Muscle of leg (tissue), 16 donors: ENCODE results near the gene RCOR2. TPM values are rescaled to one million over a fixed set of nuclear protein-coding genes. Genes with fewer than 3 reads are reported as not detected.
"Not testable (repeated sequence)": the region's sequence is repeated elsewhere in the genome, so short reads cannot be mapped to it uniquely, and the experiment has no call there.

ENCODE experiments used
- DNase-seq: peaks from one replicate; pipeline ENCODE4 v3.0.0; 2013
- H3K27ac ChIP-seq: one replicate; pipeline ENCODE4 v1.5.1; 2013; ENCODE audit warnings: mild to moderate bottlenecking, low read length, control low read depth
- H3K27me3 ChIP-seq: one replicate; pipeline ENCODE4 v1.6.1; 2013; ENCODE audit warnings: low read length; ENCODE audit not compliant: control insufficient read depth, insufficient read depth
- H3K36me3 ChIP-seq: one replicate; pipeline ENCODE4 v1.6.1; 2013; ENCODE audit warnings: low read length; ENCODE audit not compliant: control insufficient read depth, insufficient read depth
- H3K4me1 ChIP-seq: one replicate; pipeline ENCODE4 v1.6.1; 2013; ENCODE audit warnings: low read length; ENCODE audit not compliant: control insufficient read depth, insufficient read depth
- H3K4me3 ChIP-seq: one replicate; pipeline ENCODE4 v1.5.1; 2013; ENCODE audit warnings: low read length, control low read depth
- H3K9me3 ChIP-seq: replicated peaks from 2 replicates; pipeline ENCODE4 v1.6.1; 2013; ENCODE audit warnings: low read depth, low read length; ENCODE audit not compliant: control insufficient read depth
- WGBS: methylation state at CpG from one replicate; pipeline ENCODE4 v1.1.5; 2013; ENCODE audit warnings: missing lambda C conversion rate; ENCODE audit not compliant: insufficient coverage; 5-methylcytosine and 5-hydroxymethylcytosine counted together
- long read RNA-seq, 11 donors: transcript quantifications; one replicate each; lab custom pipeline, GENCODE V29; 2026
- polyA plus RNA-seq, 8 donors: library from polyadenylated mRNA; unstranded; fragments of 120-200 nt; gene quantifications; one replicate each; pipeline versions ENCODE4 v1.2.1 to v1.2.3, GENCODE V29; 2013; ENCODE audit warnings: inconsistent platforms in 1 of 8, low replicate concordance in 1 of 8; ENCODE audit not compliant: insufficient read length in 8 of 8, insufficient read depth in 1 of 8
- total RNA-seq: library from RNA; stranded (reverse); fragments of 120-200 nt; gene quantifications from one replicate; pipeline ENCODE4 v1.2.4, GENCODE V29; 2013

The RCOR2 gene
- total RNA-seq (11.0 TPM), polyA plus RNA-seq (10 to 100 TPM; 11.2 to 16.8 (median 14.6) TPM)
- long read RNA-seq, donor 1, partial matches to known transcripts: 0 of 1 reads
- long read RNA-seq, donor 1, other reads (novel, unspliced or antisense): 0 of 1 reads
- long read RNA-seq, donor 2: 0 reads
- long read RNA-seq, donor 3, partial matches to known transcripts: 793 of 795 reads
- long read RNA-seq, donor 3, other reads (novel, unspliced or antisense): 0 of 795 reads
- long read RNA-seq, donor 4, partial matches to known transcripts: 0 of 1 reads
- long read RNA-seq, donor 4, other reads (novel, unspliced or antisense): 0 of 1 reads
- long read RNA-seq, donor 5, transcript RCOR2-201 (12 exons, 2,604 nt): major isoform, 5 of 1,596 reads
- long read RNA-seq, donor 5, partial matches to known transcripts: 1,591 of 1,596 reads
- long read RNA-seq, donor 5, other reads (novel, unspliced or antisense): 0 of 1,596 reads
- long read RNA-seq, donor 6, partial matches to known transcripts: 1,700 of 1,701 reads
- long read RNA-seq, donor 6, other reads (novel, unspliced or antisense): 0 of 1,701 reads
- long read RNA-seq, donor 7, partial matches to known transcripts: 1,223 of 1,226 reads
- long read RNA-seq, donor 7, other reads (novel, unspliced or antisense): 0 of 1,226 reads
- long read RNA-seq, donor 8: 0 reads
- long read RNA-seq, donor 9, partial matches to known transcripts: 1,007 of 1,010 reads
- long read RNA-seq, donor 9, other reads (novel, unspliced or antisense): 0 of 1,010 reads
- long read RNA-seq, donor 10, partial matches to known transcripts: 1,356 of 1,358 reads
- long read RNA-seq, donor 10, other reads (novel, unspliced or antisense): 0 of 1,358 reads
- long read RNA-seq, donor 11, partial matches to known transcripts: 951 of 954 reads
- long read RNA-seq, donor 11, other reads (novel, unspliced or antisense): 0 of 954 reads

- Histone ChIP-seq H3K27ac (peak within 1 kb of the TSS; percentile 87), H3K4me1 (peaks cover 64% of the 10 kb centered on the region), H3K4me3 (peak within 1 kb of the TSS; percentile 69), H3K36me3 (peaks cover 20% of the 10 kb centered on the region), H3K9me3 (no peaks in the 10 kb centered on the region), H3K27me3 (no peaks in the 10 kb centered on the region)
- WGBS: 0% methylated on average over 65 of the region's 85 CpGs
- peak; percentile 95 for DNase-seq
Observed at GRCh38 chr11:63916837-63917691, at the start of gene RCOR2. RCOR2 (minus strand) TSS chr11:63917164; CDS start chr11:63916456, 708 bp downstream.

- Histone ChIP-seq H3K27me3 (no peaks in the 10 kb centered on the region), H3K4me3 (no peak overlapping the region), H3K36me3 (no peaks in the 10 kb centered on the region), H3K9me3 (no peaks in the 10 kb centered on the region), H3K27ac (no peak overlapping the region), H3K4me1 (peaks cover 14% of the 10 kb centered on the region)
- DNase-seq: no peak
- WGBS: 80% methylated on average over 1 of the region's 1 CpG
Observed at GRCh38 chr11:63966444-63966843, 49.5 kb upstream of the RCOR2 start.

- H3K4me3 ChIP-seq, H3K27ac ChIP-seq, H3K36me3 ChIP-seq, H3K27me3 ChIP-seq, DNase-seq, H3K9me3 ChIP-seq: not testable (repeated sequence)
- WGBS: no CpG with 5 or more reads among the region's 4 CpGs
- H3K4me1 ChIP-seq: peaks cover 24% of the 10 kb centered on the region
Observed at GRCh38 chr11:63963895-63964294, 46.9 kb upstream of the RCOR2 start.

- 18% methylated on average over 15 of the region's 19 CpGs for WGBS
- Histone ChIP-seq H3K9me3 (no peaks in the 10 kb centered on the region), H3K36me3 (peaks cover 10% of the 10 kb centered on the region), H3K27ac (peak overlapping the region; percentile 86), H3K27me3 (no peaks in the 10 kb centered on the region), H3K4me1 (peaks cover 24% of the 10 kb centered on the region), H3K4me3 (no peak overlapping the region)
- peak; percentile 96 for DNase-seq
Observed at GRCh38 chr11:63961608-63962412, 44.8 kb upstream of the RCOR2 start.

GRCh38 chr11:63958008-63958407 is 41.0 kb upstream of the RCOR2 start:
- H3K4me1 ChIP-seq: peaks cover 24% of the 10 kb centered on the region
- H3K27ac ChIP-seq: no peak overlapping the region
- 79% methylated on average over 2 of the region's 5 CpGs for WGBS
- peaks cover 43% of the 10 kb centered on the region for H3K36me3 ChIP-seq
- no peak for DNase-seq
- no peaks in the 10 kb centered on the region for H3K9me3 ChIP-seq
- no peaks in the 10 kb centered on the region for H3K27me3 ChIP-seq
- H3K4me3 ChIP-seq: no peak overlapping the region

GRCh38 chr11:63952570-63952969 is 35.6 kb upstream of the RCOR2 start:
- H3K27ac ChIP-seq: no peak overlapping the region
- no peaks in the 10 kb centered on the region for H3K4me1 ChIP-seq
- H3K36me3 ChIP-seq: peaks cover 65% of the 10 kb centered on the region
- H3K27me3 ChIP-seq: no peaks in the 10 kb centered on the region
- H3K9me3 ChIP-seq: no peaks in the 10 kb centered on the region
- no peak overlapping the region for H3K4me3 ChIP-seq
- WGBS: no CpG with 5 or more reads among the region's 4 CpGs
- DNase-seq: no peak

GRCh38 chr11:63951779-63952536 is 35.0 kb upstream of the RCOR2 start:
- DNase-seq: no peak
- Histone ChIP-seq H3K27ac (no peak overlapping the region), H3K9me3 (no peaks in the 10 kb centered on the region), H3K4me3 (no peak overlapping the region), H3K4me1 (no peaks in the 10 kb centered on the region), H3K27me3 (no peaks in the 10 kb centered on the region), H3K36me3 (peaks cover 65% of the 10 kb centered on the region)
- WGBS: 76% methylated on average over 19 of the region's 20 CpGs

- Histone ChIP-seq H3K27me3 (no peaks in the 10 kb centered on the region), H3K9me3 (no peaks in the 10 kb centered on the region), H3K4me3 (peak overlapping the region; percentile 1), H3K36me3 (peaks cover 39% of the 10 kb centered on the region), H3K27ac (peak overlapping the region; percentile 87), H3K4me1 (peaks cover 24% of the 10 kb centered on the region)
- peak; percentile 87 for DNase-seq
- 27% methylated on average over 6 of the region's 14 CpGs for WGBS
Observed at GRCh38 chr11:63945477-63946163, 28.7 kb upstream of the RCOR2 start.
